ENCODE data around the gene IGSF22.

- no peak for TF ChIP-seq MAX (IDR thresholded peaks at IDR 0.05)
- no peak for TF ChIP-seq YY1 (IDR thresholded peaks at IDR 0.05; ENCODE audit: extremely low read depth, insufficient replicate concordance, low read depth, low read length)
- peak; percentile 80 to 99 (median 99) for TF ChIP-seq CTCF (IDR thresholded peaks at IDR 0.05 in 2 of 3, conservative IDR thresholded peaks at IDR 0.05 in 1 of 3; ENCODE audit: borderline replicate concordance in 1 of 3, insufficient read depth in 1 of 3, low read depth in 2 of 3, low read length in 2 of 3)
- peak; percentile 81 for TF ChIP-seq RAD21 (IDR thresholded peaks at IDR 0.05; ENCODE audit: low read depth)
- TF ChIP-seq POLR2A (IDR thresholded peaks at IDR 0.05; ENCODE audit: borderline replicate concordance, extremely low read depth, insufficient read depth, insufficient read length), result no peak
- TF ChIP-seq ELF1 (IDR thresholded peaks at IDR 0.05; ENCODE audit: borderline replicate concordance, low read depth), result no peak
These were observed 6.2 kb upstream of the IGSF22 start for GRCh38 chr11:18731949-18732821.

Measured in HCT116 (cell line).